ENCODE measurements around the gene GPALPP1. TPM values are rescaled to one million over a fixed set of nuclear protein-coding genes. Genes with fewer than 3 reads are reported as not detected.

GPALPP1 gene
- total RNA-seq, 2 experiments from 2014 or later: 18.9 to 20.8 TPM

DNA sequence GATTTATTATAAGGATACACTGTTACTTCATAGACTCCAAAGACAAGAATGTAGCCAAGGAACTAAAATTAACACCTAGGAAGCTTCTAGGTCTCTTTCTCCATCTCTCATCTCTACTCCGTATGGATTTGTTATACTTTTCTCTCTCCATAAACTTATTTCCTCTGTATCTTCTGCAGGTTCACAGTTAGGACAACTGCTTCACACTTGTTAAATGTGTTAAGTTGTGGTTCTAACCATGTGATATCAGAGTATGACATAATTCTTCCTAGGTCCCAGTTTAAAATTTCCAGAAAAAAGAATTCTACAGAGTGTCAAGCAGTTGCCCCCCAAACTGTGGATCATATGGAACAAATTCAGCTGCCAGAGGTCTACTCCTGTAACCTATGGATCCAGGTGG lies 88.7 kb downstream of the GPALPP1 start:
- no peaks in the 10 kb centered on the region for H3K9me3 Mint-ChIP-seq
- no peaks in the 10 kb centered on the region for H3K27me3 ChIP-seq (ENCODE audit: control insufficient read depth in 1 of 2, insufficient read depth in 2 of 2, low read length in 2 of 2)
- H3K4me1 ChIP-seq (ENCODE audit: insufficient read depth, low read length): no peaks in the 10 kb centered on the region
- no peaks in the 10 kb centered on the region for H3K4me1 Mint-ChIP-seq (ENCODE audit: low read depth)
- ATAC-seq (ENCODE audit: poor library complexity) (no peak), DNase-seq (peak in 1 of 14 experiments; percentile 2)
- no peak overlapping the region for H3K27ac ChIP-seq (ENCODE audit: low read depth in 1 of 2, low read length in 2 of 2)
- no peak overlapping the region for H3K4me3 ChIP-seq (ENCODE audit: low read length)
- no peaks in the 10 kb centered on the region for H3K36me3 Mint-ChIP-seq (ENCODE audit: low read depth)
- TF ChIP-seq, protein P1, sequence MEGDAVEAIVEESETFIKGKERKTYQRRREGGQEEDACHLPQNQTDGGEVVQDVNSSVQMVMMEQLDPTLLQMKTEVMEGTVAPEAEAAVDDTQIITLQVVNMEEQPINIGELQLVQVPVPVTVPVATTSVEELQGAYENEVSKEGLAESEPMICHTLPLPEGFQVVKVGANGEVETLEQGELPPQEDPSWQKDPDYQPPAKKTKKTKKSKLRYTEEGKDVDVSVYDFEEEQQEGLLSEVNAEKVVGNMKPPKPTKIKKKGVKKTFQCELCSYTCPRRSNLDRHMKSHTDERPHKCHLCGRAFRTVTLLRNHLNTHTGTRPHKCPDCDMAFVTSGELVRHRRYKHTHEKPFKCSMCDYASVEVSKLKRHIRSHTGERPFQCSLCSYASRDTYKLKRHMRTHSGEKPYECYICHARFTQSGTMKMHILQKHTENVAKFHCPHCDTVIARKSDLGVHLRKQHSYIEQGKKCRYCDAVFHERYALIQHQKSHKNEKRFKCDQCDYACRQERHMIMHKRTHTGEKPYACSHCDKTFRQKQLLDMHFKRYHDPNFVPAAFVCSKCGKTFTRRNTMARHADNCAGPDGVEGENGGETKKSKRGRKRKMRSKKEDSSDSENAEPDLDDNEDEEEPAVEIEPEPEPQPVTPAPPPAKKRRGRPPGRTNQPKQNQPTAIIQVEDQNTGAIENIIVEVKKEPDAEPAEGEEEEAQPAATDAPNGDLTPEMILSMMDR (IDR thresholded peaks at IDR 0.05): no peak
- H3K27me3 Mint-ChIP-seq: peaks cover 5% of the 10 kb centered on the region
- H3K4me3 Mint-ChIP-seq: no peak overlapping the region
- H3K9me3 ChIP-seq (ENCODE audit: control insufficient read depth in 1 of 2, insufficient read depth in 1 of 2, low read length in 2 of 2): no peaks in the 10 kb centered on the region
- intact Hi-C loops (cut with DNase I, micrococcal nuclease): no loop called here
- H3K36me3 ChIP-seq (ENCODE audit: insufficient read depth, low read length): no peaks in the 10 kb centered on the region
- no peak overlapping the region for H3K27ac Mint-ChIP-seq
- ChIA-PET POLR2A (no interaction called here), CTCF (no interaction called here)

Other genes with a start within 250 kb of the GPALPP1 start
- 1 to 10 TPM; 4.3 to 4.4 TPM for gene NUFIP1, start 67 bp upstream of the GPALPP1 start, total RNA-seq
- 10 to 100 TPM; 11.7 to 14.8 TPM for gene GTF2F2, start 131.0 kb downstream of the GPALPP1 start, total RNA-seq
- not detected for gene KCTD4, start 211.5 kb downstream of the GPALPP1 start, total RNA-seq